HEK293 (cell line): ENCODE data around the gene HMGXB4.

Experiments
- TF ChIP-seq, protein P1 (sequence below): fragments of 450-650 bp; formaldehyde crosslinking; IDR thresholded peaks from 2 replicates; pipeline ENCODE4 v1.5.1; 2016; ENCODE audit warnings: missing biosample characterization, missing genetic modification characterization
- TF ChIP-seq, protein P2 (sequence below): fragments of 450-650 bp; formaldehyde crosslinking; IDR thresholded peaks from 2 replicates; pipeline ENCODE4 v1.5.1; 2016; ENCODE audit warnings: missing biosample characterization, missing genetic modification characterization

DNA sequence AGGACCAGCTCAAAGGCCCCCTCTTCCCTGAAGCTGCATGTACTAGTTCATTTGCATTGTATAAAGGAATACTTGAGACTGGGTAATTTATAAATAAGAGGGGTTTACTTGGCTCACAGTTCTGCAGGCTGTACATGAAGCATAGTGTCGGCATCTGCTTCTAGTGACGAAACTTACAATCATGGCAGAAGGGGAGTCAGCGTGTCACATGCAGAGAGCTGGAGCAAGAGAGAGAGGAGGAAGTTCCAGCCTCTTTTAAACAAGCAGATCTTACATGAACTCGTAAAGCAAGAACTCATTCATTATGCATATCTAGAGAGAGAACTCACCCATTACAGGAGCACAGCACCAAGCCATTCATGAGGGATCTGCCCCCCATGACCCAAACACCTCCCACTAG, 7.1 kb upstream of the HMGXB4 start:
- TF ChIP-seq, protein P1, sequence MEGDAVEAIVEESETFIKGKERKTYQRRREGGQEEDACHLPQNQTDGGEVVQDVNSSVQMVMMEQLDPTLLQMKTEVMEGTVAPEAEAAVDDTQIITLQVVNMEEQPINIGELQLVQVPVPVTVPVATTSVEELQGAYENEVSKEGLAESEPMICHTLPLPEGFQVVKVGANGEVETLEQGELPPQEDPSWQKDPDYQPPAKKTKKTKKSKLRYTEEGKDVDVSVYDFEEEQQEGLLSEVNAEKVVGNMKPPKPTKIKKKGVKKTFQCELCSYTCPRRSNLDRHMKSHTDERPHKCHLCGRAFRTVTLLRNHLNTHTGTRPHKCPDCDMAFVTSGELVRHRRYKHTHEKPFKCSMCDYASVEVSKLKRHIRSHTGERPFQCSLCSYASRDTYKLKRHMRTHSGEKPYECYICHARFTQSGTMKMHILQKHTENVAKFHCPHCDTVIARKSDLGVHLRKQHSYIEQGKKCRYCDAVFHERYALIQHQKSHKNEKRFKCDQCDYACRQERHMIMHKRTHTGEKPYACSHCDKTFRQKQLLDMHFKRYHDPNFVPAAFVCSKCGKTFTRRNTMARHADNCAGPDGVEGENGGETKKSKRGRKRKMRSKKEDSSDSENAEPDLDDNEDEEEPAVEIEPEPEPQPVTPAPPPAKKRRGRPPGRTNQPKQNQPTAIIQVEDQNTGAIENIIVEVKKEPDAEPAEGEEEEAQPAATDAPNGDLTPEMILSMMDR (tag by site-specific recombination), result no peak
- TF ChIP-seq, protein P2, sequence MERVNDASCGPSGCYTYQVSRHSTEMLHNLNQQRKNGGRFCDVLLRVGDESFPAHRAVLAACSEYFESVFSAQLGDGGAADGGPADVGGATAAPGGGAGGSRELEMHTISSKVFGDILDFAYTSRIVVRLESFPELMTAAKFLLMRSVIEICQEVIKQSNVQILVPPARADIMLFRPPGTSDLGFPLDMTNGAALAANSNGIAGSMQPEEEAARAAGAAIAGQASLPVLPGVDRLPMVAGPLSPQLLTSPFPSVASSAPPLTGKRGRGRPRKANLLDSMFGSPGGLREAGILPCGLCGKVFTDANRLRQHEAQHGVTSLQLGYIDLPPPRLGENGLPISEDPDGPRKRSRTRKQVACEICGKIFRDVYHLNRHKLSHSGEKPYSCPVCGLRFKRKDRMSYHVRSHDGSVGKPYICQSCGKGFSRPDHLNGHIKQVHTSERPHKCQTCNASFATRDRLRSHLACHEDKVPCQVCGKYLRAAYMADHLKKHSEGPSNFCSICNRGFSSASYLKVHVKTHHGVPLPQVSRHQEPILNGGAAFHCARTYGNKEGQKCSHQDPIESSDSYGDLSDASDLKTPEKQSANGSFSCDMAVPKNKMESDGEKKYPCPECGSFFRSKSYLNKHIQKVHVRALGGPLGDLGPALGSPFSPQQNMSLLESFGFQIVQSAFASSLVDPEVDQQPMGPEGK (tag by site-specific recombination), result no peak
